Fibroblast of skin of right quadriceps (primary cell): Measurements from ENCODE around the gene MTCL1.

Source experiments
- DNase-seq: peaks from one replicate; pipeline ENCODE4 v3.0.0-alpha.2; 2013

Gene MTCL1

GRCh38 chr18:8816220-8816619 lies 110.9 kb downstream of the MTCL1 start:
- DNase-seq, result peak; percentile 87

- peak; percentile 83 for DNase-seq
These were observed 111.5 kb downstream of the MTCL1 start for GRCh38 chr18:8816816-8817215.

- no peak for DNase-seq
These were observed 113.6 kb downstream of the MTCL1 start for GRCh38 chr18:8818982-8819381.

GRCh38 chr18:8820396-8821082 lies 115.2 kb downstream of the MTCL1 start:
- DNase-seq, result no peak

GRCh38 chr18:8821083-8821465 lies 115.7 kb downstream of the MTCL1 start:
- DNase-seq, result no peak

GRCh38 chr18:8821531-8821930 lies 116.2 kb downstream of the MTCL1 start:
- no peak for DNase-seq

- no peak for DNase-seq
These were observed 117.3 kb downstream of the MTCL1 start for GRCh38 chr18:8822643-8823042.

- DNase-seq, result no peak
These were observed 118.2 kb downstream of the MTCL1 start for GRCh38 chr18:8823530-8823929.

- DNase-seq, result no peak
These were observed 119.5 kb downstream of the MTCL1 start for GRCh38 chr18:8824846-8825245.

GRCh38 chr18:8825273-8825672 lies 119.9 kb downstream of the MTCL1 start:
- DNase-seq, result no peak

GRCh38 chr18:8825729-8826375 lies 120.5 kb downstream of the MTCL1 start:
- DNase-seq, result no peak

- DNase-seq, result no peak
These were observed 121.2 kb downstream of the MTCL1 start for GRCh38 chr18:8826514-8826913.

- DNase-seq, result no peak
These were observed 121.6 kb downstream of the MTCL1 start for GRCh38 chr18:8826971-8827370.

- no peak for DNase-seq
These were observed 122.9 kb downstream of the MTCL1 start for GRCh38 chr18:8828300-8828699.

GRCh38 chr18:8828798-8829197 lies 123.4 kb downstream of the MTCL1 start:
- DNase-seq, result no peak

- DNase-seq, result no peak
These were observed 125.0 kb downstream of the MTCL1 start for GRCh38 chr18:8830067-8831060.

GRCh38 chr18:8831112-8831511 lies 125.8 kb downstream of the MTCL1 start:
- no peak for DNase-seq

- no peak for DNase-seq
These were observed 126.2 kb downstream of the MTCL1 start for GRCh38 chr18:8831531-8831930.

GRCh38 chr18:8833480-8833879 lies 128.1 kb downstream of the MTCL1 start:
- no peak for DNase-seq

GRCh38 chr18:8834881-8835280 lies 129.5 kb downstream of the MTCL1 start:
- no peak for DNase-seq

GRCh38 chr18:8835521-8835953 lies 130.2 kb downstream of the MTCL1 start:
- DNase-seq, result no peak

- no peak for DNase-seq
These were observed 133.9 kb downstream of the MTCL1 start for GRCh38 chr18:8839281-8839680.

- DNase-seq, result no peak
These were observed 136.6 kb downstream of the MTCL1 start for GRCh38 chr18:8841781-8842485.
